Sigmoid colon (tissue), 7 donors: Measurements from ENCODE around the gene PAK5. TPM values are rescaled to one million over a fixed set of nuclear protein-coding genes. Genes with fewer than 3 reads are reported as not detected.

Source experiments
- DNase-seq: peaks from one replicate; pipeline ENCODE4 v3.0.0-alpha.2; 2019
- H3K27ac ChIP-seq, 4 donors: fragments of 200-600 bp; sonication (generic); one replicate each; pipeline ENCODE4 v1.5.1; 2016 to 2019; ENCODE audit warnings: mild to moderate bottlenecking in 1 of 4
- H3K27me3 ChIP-seq, 3 donors: fragments of 200-600 bp; sonication (generic); one replicate each; pipeline ENCODE4 v1.5.1; 2019; ENCODE audit warnings: mild to moderate bottlenecking in 1 of 3
- H3K36me3 ChIP-seq, 4 donors: fragments of 200-600 bp; sonication (generic); one replicate each; pipeline ENCODE4 v1.5.1; 2016 to 2019
- H3K4me1 ChIP-seq, 4 donors: fragments of 200-600 bp; sonication (generic); one replicate each; pipeline ENCODE4 v1.5.1; 2017 to 2019
- H3K4me3 ChIP-seq, 4 donors: fragments of 200-600 bp; sonication (generic); one replicate each; pipeline ENCODE4 v1.5.1; 2017 to 2019; ENCODE audit warnings: mild to moderate bottlenecking in 2 of 4, moderate library complexity in 1 of 4
- H3K9me3 ChIP-seq, 4 donors: fragments of 200-600 bp in 3 of 4; sonication (generic) in 3 of 4; one replicate each; pipeline versions ENCODE4 v1.5.1 to v1.6.1; 2013 to 2019
- EP300 ChIP-seq, 4 donors: sonication (generic); formaldehyde crosslinking; IDR thresholded peaks; one replicate each; pipeline ENCODE4 v1.6.1; 2017; ENCODE audit warnings: antibody characterized with exemption in 4 of 4
- POLR2A ChIP-seq, 2 donors: fragments of 450-650 bp; IDR thresholded peaks; one replicate each; pipeline ENCODE4 v1.6.1; 2016; ENCODE audit warnings: antibody characterized with exemption in 2 of 2, mild to moderate bottlenecking in 2 of 2, moderate library complexity in 2 of 2
- POLR2AphosphoS5 ChIP-seq, 4 donors: sonication (generic); formaldehyde crosslinking; IDR thresholded peaks; one replicate each; pipeline ENCODE4 v1.6.1; 2017; ENCODE audit warnings: antibody characterized with exemption in 4 of 4
- WGBS, 2 donors: extraction: QIAGEN DNeasy Blood & Tissue Kit; methylation state at CpG; one replicate each; pipeline ENCODE4 v1.1.7; 2013; 5-methylcytosine and 5-hydroxymethylcytosine counted together
- intact Hi-C: fragments of 100-400 bp; cut with DNase I; formaldehyde crosslinking; loops from one replicate; pipeline ENCODE4 v1.15.1; 2023
- polyA plus RNA-seq, 3 donors: library from polyadenylated mRNA; stranded (reverse); fragments of 200-250 nt; gene quantifications; one replicate each; pipeline ENCODE4 v1.2.3, GENCODE V29; 2013
- total RNA-seq, 4 donors: library from RNA; depleted of rRNA; stranded (reverse); fragments of >200 nt; gene quantifications; one replicate each; pipeline ENCODE4 v1.1.0, GENCODE V29; 2016
- TF ChIP-seq, protein P1 (sequence below), 4 experiments: fragments of 450-650 bp in 3 of 4; fragments of 200-600 bp in 1 of 4; IDR thresholded peaks; one replicate each; pipeline ENCODE4 v1.5.1; 2016 to 2019; ENCODE audit warnings: antibody characterized with exemption in 4 of 4, mild to moderate bottlenecking in 3 of 4, moderate library complexity in 2 of 4
- donor health status: healthy with polysubstance abuse.
- donor health status: Bipolar disorder and iron deficiency.
- donor health status: healthy.

The PAK5 gene
- total and polyA plus RNA-seq, 7 donors, result 0.03 to 0.36 (median 0.16) TPM; not detected in 2

DNA sequence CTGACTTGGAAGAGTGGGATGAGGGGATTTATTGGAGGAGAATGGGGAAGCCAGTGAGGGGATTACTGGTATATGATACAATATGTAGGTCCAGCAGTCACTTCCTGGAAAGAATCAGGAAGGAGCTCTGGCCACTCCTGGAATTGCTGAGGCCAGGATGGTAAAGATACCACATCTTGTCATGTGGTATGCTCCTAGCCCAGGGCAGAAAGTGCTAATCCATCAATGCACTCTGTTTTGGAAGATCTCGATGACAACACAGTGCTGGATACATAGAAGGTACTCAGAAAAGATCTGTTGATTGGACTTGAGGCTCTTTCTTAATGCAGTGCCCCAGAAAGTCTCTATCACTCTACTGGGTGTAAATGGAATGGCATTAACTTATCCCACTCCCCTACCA is 271.9 kb downstream of the PAK5 start:
- Histone ChIP-seq H3K27ac (no peak overlapping the region), H3K4me1 (no peaks in the 10 kb centered on the region), H3K9me3 (no peaks in the 10 kb centered on the region), H3K4me3 (no peak overlapping the region), H3K27me3 (no peaks in the 10 kb centered on the region), H3K36me3 (no peaks in the 10 kb centered on the region)
- DNase-seq, result no peak
- intact Hi-C loops, result no loop called here
- 80 to 84% methylated on average over 1 of the region's 1 CpG for WGBS, 2 donors
- TF ChIP-seq POLR2AphosphoS5 (IDR thresholded peaks at IDR 0.05), result no peak
- TF ChIP-seq EP300 (IDR thresholded peaks at IDR 0.05), result no peak
- TF ChIP-seq, protein P1, sequence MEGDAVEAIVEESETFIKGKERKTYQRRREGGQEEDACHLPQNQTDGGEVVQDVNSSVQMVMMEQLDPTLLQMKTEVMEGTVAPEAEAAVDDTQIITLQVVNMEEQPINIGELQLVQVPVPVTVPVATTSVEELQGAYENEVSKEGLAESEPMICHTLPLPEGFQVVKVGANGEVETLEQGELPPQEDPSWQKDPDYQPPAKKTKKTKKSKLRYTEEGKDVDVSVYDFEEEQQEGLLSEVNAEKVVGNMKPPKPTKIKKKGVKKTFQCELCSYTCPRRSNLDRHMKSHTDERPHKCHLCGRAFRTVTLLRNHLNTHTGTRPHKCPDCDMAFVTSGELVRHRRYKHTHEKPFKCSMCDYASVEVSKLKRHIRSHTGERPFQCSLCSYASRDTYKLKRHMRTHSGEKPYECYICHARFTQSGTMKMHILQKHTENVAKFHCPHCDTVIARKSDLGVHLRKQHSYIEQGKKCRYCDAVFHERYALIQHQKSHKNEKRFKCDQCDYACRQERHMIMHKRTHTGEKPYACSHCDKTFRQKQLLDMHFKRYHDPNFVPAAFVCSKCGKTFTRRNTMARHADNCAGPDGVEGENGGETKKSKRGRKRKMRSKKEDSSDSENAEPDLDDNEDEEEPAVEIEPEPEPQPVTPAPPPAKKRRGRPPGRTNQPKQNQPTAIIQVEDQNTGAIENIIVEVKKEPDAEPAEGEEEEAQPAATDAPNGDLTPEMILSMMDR (IDR thresholded peaks at IDR 0.05), result no peak
- no peak for TF ChIP-seq POLR2A (IDR thresholded peaks at IDR 0.05)

- H3K27me3 ChIP-seq, result no peaks in the 10 kb centered on the region
- H3K4me1 ChIP-seq, result no peaks in the 10 kb centered on the region
- intact Hi-C loops, result no loop called here
- TF ChIP-seq EP300 (IDR thresholded peaks at IDR 0.05), result no peak
- no peak for TF ChIP-seq POLR2A (IDR thresholded peaks at IDR 0.05)
- TF ChIP-seq POLR2AphosphoS5 (IDR thresholded peaks at IDR 0.05), result no peak
- TF ChIP-seq, protein P1 (IDR thresholded peaks at IDR 0.05), result no peak
- no peak overlapping the region for H3K27ac ChIP-seq
- WGBS, 2 donors, result 84 to 88% methylated on average over 20 of the region's 20 CpGs
- no peak for DNase-seq
- H3K9me3 ChIP-seq, result no peaks in the 10 kb centered on the region
- no peak overlapping the region for H3K4me3 ChIP-seq
- H3K36me3 ChIP-seq, result no peaks in the 10 kb centered on the region
These were observed 272.8 kb downstream of the PAK5 start for GRCh38 chr20:9565910-9566550.

- Histone ChIP-seq H3K36me3 (no peaks in the 10 kb centered on the region), H3K9me3 (no peaks in the 10 kb centered on the region), H3K4me3 (no peak overlapping the region), H3K27ac (no peak overlapping the region), H3K27me3 (no peaks in the 10 kb centered on the region), H3K4me1 (no peaks in the 10 kb centered on the region)
- no peak for TF ChIP-seq POLR2AphosphoS5 (IDR thresholded peaks at IDR 0.05)
- TF ChIP-seq, protein P1 (IDR thresholded peaks at IDR 0.05), result no peak
- TF ChIP-seq EP300 (IDR thresholded peaks at IDR 0.05), result no peak
- TF ChIP-seq POLR2A (IDR thresholded peaks at IDR 0.05), result no peak
- no peak for DNase-seq
- WGBS, 2 donors, result 90 to 95% methylated on average over 4 of the region's 4 CpGs
- intact Hi-C loops, result no loop called here
These were observed 281.5 kb downstream of the PAK5 start for GRCh38 chr20:9557411-9557810.

DNA sequence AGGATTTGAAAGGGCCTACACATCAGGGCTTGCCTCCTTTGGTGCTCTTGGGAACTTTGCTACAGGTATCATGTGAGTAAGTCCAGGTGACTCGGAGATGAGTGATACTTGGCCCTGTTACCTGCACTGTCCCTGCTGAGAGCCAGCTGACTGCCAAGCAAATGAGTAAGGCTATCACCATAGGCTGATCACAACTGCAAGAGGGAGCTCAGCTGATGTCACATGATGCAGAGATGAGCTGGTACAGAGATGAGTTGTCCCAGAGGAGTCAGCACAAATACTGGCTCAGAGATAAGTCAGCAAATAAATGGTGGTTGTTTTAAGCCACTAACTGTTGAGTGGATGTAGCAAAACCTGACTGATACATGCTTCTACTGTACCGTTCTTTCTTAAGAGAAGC is 283.1 kb downstream of the PAK5 start:
- Histone ChIP-seq H3K36me3 (no peaks in the 10 kb centered on the region), H3K4me3 (no peak overlapping the region), H3K4me1 (no peaks in the 10 kb centered on the region), H3K9me3 (no peaks in the 10 kb centered on the region), H3K27me3 (no peaks in the 10 kb centered on the region), H3K27ac (no peak overlapping the region)
- WGBS, 2 donors, result 82 to 85% methylated on average over 2 of the region's 2 CpGs
- intact Hi-C loops, result no loop called here
- no peak for DNase-seq
- TF ChIP-seq POLR2A (IDR thresholded peaks at IDR 0.05), result no peak
- TF ChIP-seq POLR2AphosphoS5 (IDR thresholded peaks at IDR 0.05), result no peak
- TF ChIP-seq, protein P1 (IDR thresholded peaks at IDR 0.05), result no peak
- no peak for TF ChIP-seq EP300 (IDR thresholded peaks at IDR 0.05)
